NOMO-1 (cell line): ENCODE measurements around the gene ZDHHC11.
"Not testable (repeated sequence)": the region's sequence is repeated elsewhere in the genome, so short reads cannot be mapped to it uniquely, and the experiment has no call there.

Source experiments
- DNase-seq, 2 experiments: peaks; one replicate each; lab custom pipeline; 2025; ENCODE audit not compliant: unreplicated experiment in 2 of 2; lab: John Stamatoyannopoulos, UW

The ZDHHC11 gene

GRCh38 chr5:750226-750625 is 100.6 kb downstream of the ZDHHC11 start:
- DNase-seq, result not testable (repeated sequence)

DNA sequence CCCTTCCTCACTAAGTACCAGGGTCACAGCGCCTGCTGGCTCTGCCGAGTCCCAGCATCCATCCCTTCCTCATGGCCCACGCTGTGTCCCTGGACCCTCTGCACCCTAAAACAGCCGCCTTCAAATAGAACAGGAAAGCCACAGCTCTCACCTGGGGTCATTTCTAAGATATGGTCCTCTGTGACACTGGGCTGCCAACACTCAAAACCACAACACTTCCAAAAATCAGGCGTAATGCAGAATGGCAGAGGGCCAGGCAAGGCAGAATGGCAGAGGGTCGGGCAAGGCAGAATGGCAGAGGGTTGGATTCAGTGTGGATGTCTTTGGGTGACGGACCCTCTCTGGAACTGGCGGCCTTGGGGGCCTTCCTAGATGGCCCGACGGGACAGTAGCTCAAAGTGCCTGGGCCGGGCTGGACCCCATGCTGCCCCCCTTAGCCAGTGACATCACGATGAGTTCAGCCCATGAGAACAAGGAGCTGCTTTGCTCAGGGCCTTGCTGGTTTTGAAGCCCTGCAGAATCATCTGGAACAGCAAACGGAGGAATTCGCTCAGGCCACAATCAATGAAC is 101.6 kb downstream of the ZDHHC11 start:
- no peak for DNase-seq

GRCh38 chr5:748011-748980 is 102.5 kb downstream of the ZDHHC11 start:
- DNase-seq, result not testable (repeated sequence)

GRCh38 chr5:747303-747844 is 103.4 kb downstream of the ZDHHC11 start:
- not testable (repeated sequence) for DNase-seq

DNA sequence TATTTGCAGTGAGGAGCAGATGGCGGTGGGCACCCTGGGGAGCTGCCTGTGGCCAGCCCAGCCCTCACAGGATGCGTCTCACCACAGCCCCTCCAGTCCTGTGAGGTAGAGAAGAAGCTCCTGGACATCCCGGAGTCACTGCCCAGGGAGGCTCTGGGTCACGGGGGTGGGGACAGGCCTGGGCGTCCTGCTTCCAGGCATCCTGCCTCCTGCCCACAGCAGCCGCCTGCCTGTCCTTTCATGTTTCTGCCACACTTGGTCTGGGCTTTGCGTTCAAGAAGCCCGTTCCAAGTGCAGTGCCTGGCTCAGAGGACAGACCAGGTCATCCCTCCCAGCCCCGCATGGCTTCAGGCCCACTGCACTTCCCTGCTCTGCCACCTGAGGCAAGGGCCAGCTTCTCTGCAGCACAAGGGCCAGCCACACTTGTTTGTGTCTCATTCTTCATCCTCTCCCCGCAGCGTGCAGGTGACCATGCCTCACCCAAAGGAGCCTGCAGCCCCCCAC is 104.5 kb downstream of the ZDHHC11 start:
- DNase-seq, result no peak
